K562 (cell line): ENCODE measurements around the gene RNPEP. TPM values are rescaled to one million over a fixed set of nuclear protein-coding genes. Genes with fewer than 3 reads are reported as not detected.
A peak's percentile ranks its signal among the peaks of the same experiment; 100 is the strongest.

Experiments used
- ARHGAP35 ChIP-seq: fragments of 450-650 bp; IDR thresholded peaks from 2 replicates; pipeline ENCODE4 v1.6.1; 2018; ENCODE audit not compliant: partially characterized antibody
- CBFB ChIP-seq: sonication (generic); formaldehyde crosslinking; IDR thresholded peaks from 2 replicates; pipeline ENCODE4 v1.4.0; 2020; ENCODE audit warnings: mild to moderate bottlenecking, missing genetic modification reagents
- DIDO1 ChIP-seq: fragments of 450-650 bp; IDR thresholded peaks from 2 replicates; pipeline ENCODE4 v1.6.1; 2016; ENCODE audit warnings: low read depth, missing biosample characterization, missing genetic modification characterization
- E2F5 ChIP-seq: sonication (generic); formaldehyde crosslinking; IDR thresholded peaks from 2 replicates; pipeline ENCODE4 v1.8.0; 2022; ENCODE audit warnings: mild to moderate bottlenecking, missing genetic modification reagents
- EZH2 ChIP-seq: IDR thresholded peaks from 2 replicates; pipeline ENCODE4 v1.6.1; 2012; ENCODE audit warnings: low read depth, mild to moderate bottlenecking, inconsistent platforms, low read length, borderline replicate concordance
- FOXJ3 ChIP-seq: sonication (generic); formaldehyde crosslinking; IDR thresholded peaks from 2 replicates; pipeline ENCODE4 v1.4.0; 2020; ENCODE audit warnings: mild to moderate bottlenecking, missing genetic modification reagents
- GABPB1 ChIP-seq: sonication (generic); formaldehyde crosslinking; IDR thresholded peaks from 2 replicates; pipeline ENCODE4 v1.8.0; 2022; ENCODE audit warnings: mild to moderate bottlenecking, missing genetic modification reagents
- GTF2E2 ChIP-seq: fragments of 200-800 bp; sonication (Bioruptor generic); IDR thresholded peaks from 2 replicates; pipeline ENCODE4 v1.6.1; 2016; ENCODE audit warnings: missing genetic modification characterization, missing compliant biosample characterization
- KAT2B ChIP-seq: IDR thresholded peaks from one replicate; pipeline ENCODE4 v1.6.1; 2012; ENCODE audit warnings: low read depth, mild to moderate bottlenecking, control low read depth, inconsistent platforms, low read length, moderate library complexity
- LCOR ChIP-seq: sonication (generic); formaldehyde crosslinking; IDR thresholded peaks from 2 replicates; pipeline ENCODE4 v1.8.0; 2022; ENCODE audit warnings: mild to moderate bottlenecking, missing genetic modification reagents
- LEF1 ChIP-seq: fragments of 450-650 bp; IDR thresholded peaks from 2 replicates; pipeline ENCODE4 v1.6.1; 2016; ENCODE audit warnings: mild to moderate bottlenecking
- MCM5 ChIP-seq: fragments of 450-650 bp; IDR thresholded peaks from 2 replicates; pipeline ENCODE4 v1.6.1; 2016; ENCODE audit warnings: low read depth
- MTA3 ChIP-seq: fragments of 450-650 bp; formaldehyde crosslinking; IDR thresholded peaks from 2 replicates; pipeline ENCODE4 v1.6.1; 2017; ENCODE audit warnings: mild to moderate bottlenecking, borderline replicate concordance
- NFIC ChIP-seq: fragments of 450-650 bp; IDR thresholded peaks from 2 replicates; pipeline ENCODE4 v1.6.1; 2017; ENCODE audit warnings: mild to moderate bottlenecking, inconsistent platforms
- NONO ChIP-seq, 2 experiments: fragments of 200-400 bp in 1 of 2; fragments of 450-650 bp in 1 of 2; formaldehyde crosslinking in 1 of 2; IDR thresholded peaks; 2 replicates each; pipeline ENCODE4 v1.6.1; 2017; ENCODE audit warnings: low read depth in 2 of 2, mild to moderate bottlenecking in 2 of 2, moderate library complexity in 2 of 2, low read length in 1 of 2
- NRF1 ChIP-seq, 2 experiments: fragments of 450-650 bp; IDR thresholded peaks in 1 of 2; conservative IDR thresholded peaks in 1 of 2; 2 replicates each; pipeline ENCODE4 v1.6.1; 2014; ENCODE audit warnings: mild to moderate bottlenecking in 2 of 2
- RNF219 ChIP-seq: fragments of 250-450 bp; sonication (Bioruptor Pico); IDR thresholded peaks from 2 replicates; pipeline ENCODE4 v1.5.0; 2022; ENCODE audit warnings: mild to moderate bottlenecking
- TAF15 ChIP-seq: fragments of 200-400 bp; formaldehyde crosslinking; IDR thresholded peaks from 2 replicates; pipeline ENCODE4 v1.6.1; 2017; ENCODE audit warnings: mild to moderate bottlenecking, low read depth, low read length, moderate library complexity
- TSC22D4 ChIP-seq: fragments of 450-650 bp; IDR thresholded peaks from 2 replicates; pipeline ENCODE4 v1.6.1; 2016; ENCODE audit warnings: missing genetic modification characterization, missing biosample characterization, control low read depth
- ZNF699 ChIP-seq: fragments of 250-450 bp; sonication (Bioruptor Pico); IDR thresholded peaks from 2 replicates; pipeline ENCODE4 v1.8.0; 2021; ENCODE audit warnings: mild to moderate bottlenecking, moderate library complexity; ENCODE audit not compliant: insufficient replicate concordance
- polyA plus RNA-seq, 8 experiments: library from polyadenylated mRNA; depleted of rRNA in 4 of 8; stranded (reverse) in 5 of 8; unstranded in 3 of 8; fragments of >200 nt; fragmentation: Nextera tagmentation in 2 of 8; fragmentation: Illumina TruSeq in 1 of 8; extraction: Ambion mirVana in 2 of 8; extraction: Trizol in 1 of 8; gene quantifications; 2 replicates each; pipeline versions ENCODE4 v1.2.1 to v1.2.3, GENCODE V29; 2011 to 2014; ENCODE audit warnings: inconsistent platforms in 1 of 8, missing spikeins in 1 of 8
- total RNA-seq, 7 experiments: library from RNA; depleted of rRNA in 6 of 7; stranded (reverse); fragments of >200 nt in 6 of 7; fragmentation: Illumina TruSeq in 2 of 7; extraction: Trizol in 2 of 7; gene quantifications; 2 replicates each; pipeline versions ENCODE4 v1.2.1 to v1.2.3, GENCODE V29; 2011 to 2021; ENCODE audit warnings: low replicate concordance in 1 of 7
- TF ChIP-seq, protein P1 (sequence below), 2 experiments: fragments of 450-650 bp in 1 of 2; sonication (generic) in 1 of 2; formaldehyde crosslinking in 1 of 2; IDR thresholded peaks in 1 of 2; conservative IDR thresholded peaks in 1 of 2; 2 replicates each; pipeline versions ENCODE4 v1.6.1 to v1.8.1; 2016 to 2023; ENCODE audit warnings: mild to moderate bottlenecking in 2 of 2, moderate library complexity in 2 of 2, inconsistent platforms in 1 of 2, missing genetic modification reagents in 1 of 2

RNPEP gene
- total and polyA plus RNA-seq, 9 of the 15 experiments (the other 6 are each of a cell fraction or from before 2014, with no cell fraction given) = 27.5 to 131 (median 63.4) TPM

- peak; percentile 65 for TF ChIP-seq LEF1
- no peak for TF ChIP-seq RNF219 (CRISPR knock-in tag)
- peak; percentile 87 for TF ChIP-seq LCOR (CRISPR knock-in tag)
- TF ChIP-seq MTA3 = peak; percentile 97
- TF ChIP-seq FOXJ3 = no peak
- no peak for TF ChIP-seq TAF15
- peak; percentile 95 for TF ChIP-seq GABPB1 (CRISPR knock-in tag)
- TF ChIP-seq E2F5 (CRISPR knock-in tag) = peak; percentile 77; the same call in 1 of the 2 replicates
- no peak for TF ChIP-seq ZNF699 (CRISPR knock-in tag)
- no peak for TF ChIP-seq TSC22D4 (tag)
- TF ChIP-seq DIDO1 (tag) = peak; percentile 51
- peak; percentile 86 for TF ChIP-seq ARHGAP35
- TF ChIP-seq NRF1 (conservative IDR thresholded peaks at IDR 0.05 in 1 of 2, IDR thresholded peaks at IDR 0.05 in 1 of 2) = peak; percentile 78 to 82
- no peak for TF ChIP-seq MCM5
- TF ChIP-seq NFIC = peak; percentile 72
- TF ChIP-seq, protein P1, sequence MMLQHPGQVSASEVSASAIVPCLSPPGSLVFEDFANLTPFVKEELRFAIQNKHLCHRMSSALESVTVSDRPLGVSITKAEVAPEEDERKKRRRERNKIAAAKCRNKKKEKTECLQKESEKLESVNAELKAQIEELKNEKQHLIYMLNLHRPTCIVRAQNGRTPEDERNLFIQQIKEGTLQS (IDR thresholded peaks at IDR 0.05) = peak; percentile 42; the same call in 1 of the 2 replicates
- TF ChIP-seq, protein P1 (CRISPR knock-in tag; conservative IDR thresholded peaks at IDR 0.05) = peak; percentile 51
- TF ChIP-seq KAT2B = no peak
- TF ChIP-seq NONO (IDR thresholded peaks at IDR 0.05; ENCODE audit: low read depth in 2 of 2, low read length in 1 of 2) = no peak
- TF ChIP-seq CBFB (CRISPR knock-in tag) = peak; percentile 96
- TF ChIP-seq GTF2E2 = peak; percentile 88; the same call in 1 of the 2 replicates
- TF ChIP-seq EZH2 = no peak
Measured at GRCh38 chr1:201955009-201955728, 27.3 kb upstream of the RNPEP start, which contains the start of gene TIMM17A (continued).
